OCI-LY1 (cell line): Measurements from ENCODE around the gene RIOK3.
"Not testable (repeated sequence)": the region's sequence is repeated elsewhere in the genome, so short reads cannot be mapped to it uniquely, and the experiment has no call there.

Source experiments
- H2AFZ ChIP-seq: fragments of 200-600 bp; sonication (generic), shearing (Covaris generic); 2 replicates; pipeline ENCODE4 v1.6.0; 2014; ENCODE audit warnings: antibody characterized with exemption, mild to moderate bottlenecking, low read length
- H3F3A ChIP-seq: fragments of 200-600 bp; sonication (generic), shearing (Covaris generic); 2 replicates; pipeline ENCODE4 v1.6.0; 2014; ENCODE audit warnings: mild to moderate bottlenecking, antibody characterized with exemption, low read length, moderate library complexity; ENCODE audit not compliant: insufficient read depth
- H3K27ac ChIP-seq: fragments of 200-600 bp; sonication (generic); 2 replicates; pipeline ENCODE4 v1.5.1; 2014; ENCODE audit warnings: low read length, mixed run types, mild to moderate bottlenecking, low read depth; ENCODE audit not compliant: poor library complexity, severe bottlenecking
- H3K27me3 ChIP-seq: fragments of 200-600 bp; sonication (generic); 2 replicates; pipeline ENCODE4 v1.6.0; 2014; ENCODE audit warnings: antibody characterized with exemption, mild to moderate bottlenecking, low read length, moderate library complexity; ENCODE audit not compliant: insufficient read depth
- H3K36me3 ChIP-seq: fragments of 200-600 bp; sonication (generic); 2 replicates; pipeline ENCODE4 v1.6.1; 2014; ENCODE audit warnings: mild to moderate bottlenecking, antibody characterized with exemption, low read length, moderate library complexity, mixed read lengths; ENCODE audit not compliant: insufficient read depth
- H3K4me1 ChIP-seq: fragments of 200-600 bp; sonication (generic); 2 replicates; pipeline ENCODE4 v1.5.1; 2014; ENCODE audit warnings: mild to moderate bottlenecking, low read length, moderate library complexity; ENCODE audit not compliant: insufficient read depth, severe bottlenecking
- H3K4me2 ChIP-seq: fragments of 200-600 bp; sonication (generic), shearing (Covaris generic); 2 replicates; pipeline ENCODE4 v1.6.1; 2014; ENCODE audit warnings: low read length
- H3K4me3 ChIP-seq: fragments of 200-600 bp; sonication (generic); 2 replicates; pipeline ENCODE4 v1.5.1; 2014; ENCODE audit warnings: low read length, low read depth, mild to moderate bottlenecking, mixed read lengths; ENCODE audit not compliant: poor library complexity, severe bottlenecking
- H3K79me2 ChIP-seq: fragments of 200-600 bp; shearing (Covaris generic); 2 replicates; pipeline ENCODE4 v1.6.1; 2016; ENCODE audit warnings: mixed run types, low read length, mixed read lengths; ENCODE audit not compliant: insufficient read depth
- H3K9ac ChIP-seq: fragments of 200-600 bp; sonication (generic), shearing (Covaris generic); 2 replicates; pipeline ENCODE4 v1.6.1; 2014; ENCODE audit warnings: mild to moderate bottlenecking, low read length, mixed read lengths
- H3K9me2 ChIP-seq: fragments of 200-600 bp; sonication (generic), shearing (Covaris generic); 2 replicates; pipeline ENCODE4 v1.6.1; 2014; ENCODE audit warnings: low read depth, mild to moderate bottlenecking, low read length, mixed read lengths
- H3K9me3 ChIP-seq: fragments of 200-600 bp; shearing (Covaris generic); 2 replicates; pipeline ENCODE4 v1.6.1; 2014; ENCODE audit warnings: low read length, mixed read lengths
- H4K20me1 ChIP-seq: fragments of 200-600 bp; sonication (generic), shearing (Covaris generic); 2 replicates; pipeline ENCODE4 v1.6.0; 2016; ENCODE audit warnings: mild to moderate bottlenecking, low read length; ENCODE audit not compliant: insufficient read depth
- CTCF ChIP-seq: fragments of 200-600 bp; sonication (generic), shearing (Covaris generic); IDR thresholded peaks from 2 replicates; pipeline ENCODE4 v1.5.1; 2017; ENCODE audit warnings: mild to moderate bottlenecking, antibody characterized with exemption, low read length, moderate library complexity, mixed read lengths
- EZH2 ChIP-seq: fragments of 200-600 bp; sonication (generic), shearing (Covaris generic); IDR thresholded peaks from 2 replicates; pipeline ENCODE4 v1.8.0; 2017; ENCODE audit warnings: borderline replicate concordance, mixed run types, mild to moderate bottlenecking, antibody characterized with exemption, low read length, moderate library complexity, mixed read lengths

RIOK3 gene

GRCh38 chr18:23485386-23485785 lies 32.3 kb downstream of the RIOK3 start:
- peaks cover 4% of the 10 kb centered on the region for H3K9me3 ChIP-seq
- H3K79me2 ChIP-seq = no peaks in the 10 kb centered on the region
- H3K36me3 ChIP-seq = peaks cover 29% of the 10 kb centered on the region
- H3K4me3 ChIP-seq = no peak overlapping the region
- TF ChIP-seq CTCF (no peak), EZH2 (no peak)
- H3K4me2 ChIP-seq = no peak overlapping the region
- no peak overlapping the region for H2AFZ ChIP-seq
- no peaks in the 10 kb centered on the region for H3K27me3 ChIP-seq
- H3K9me2 ChIP-seq = no peaks in the 10 kb centered on the region
- H3K4me1 ChIP-seq = peaks cover 15% of the 10 kb centered on the region
- no peak overlapping the region for H3K9ac ChIP-seq
- H3F3A ChIP-seq = peaks cover 3% of the 10 kb centered on the region
- H3K27ac ChIP-seq = no peak overlapping the region
- no peaks in the 10 kb centered on the region for H4K20me1 ChIP-seq

GRCh38 chr18:23487738-23488570 lies 34.9 kb downstream of the RIOK3 start:
- peak overlapping the region; percentile 100 for H2AFZ ChIP-seq
- no peak for TF ChIP-seq CTCF
- TF ChIP-seq EZH2 = no peak
- peaks cover 15% of the 10 kb centered on the region for H3K4me1 ChIP-seq
- H3K27me3 ChIP-seq = no peaks in the 10 kb centered on the region
- H3K4me3 ChIP-seq = peak overlapping the region; percentile 13
- H3K9ac ChIP-seq = peak overlapping the region; percentile 49
- H3K79me2 ChIP-seq = no peaks in the 10 kb centered on the region
- H3K4me2 ChIP-seq = peak overlapping the region; percentile 52
- H4K20me1 ChIP-seq = no peaks in the 10 kb centered on the region
- H3F3A ChIP-seq = peaks cover 3% of the 10 kb centered on the region
- H3K27ac ChIP-seq = peak overlapping the region; percentile 90
- peaks cover 4% of the 10 kb centered on the region; the same call in 1 of the 2 replicates for H3K36me3 ChIP-seq
- peaks cover 8% of the 10 kb centered on the region for H3K9me3 ChIP-seq
- H3K9me2 ChIP-seq = no peaks in the 10 kb centered on the region

- H3K4me1 ChIP-seq = peaks cover 15% of the 10 kb centered on the region
- not testable (repeated sequence) for H4K20me1 ChIP-seq
Measured at GRCh38 chr18:23489586-23489985, 36.5 kb downstream of the RIOK3 start.

GRCh38 chr18:23493654-23494053 lies 40.6 kb downstream of the RIOK3 start:
- no peak overlapping the region for H3K9ac ChIP-seq
- no peaks in the 10 kb centered on the region for H3K79me2 ChIP-seq
- H3K9me3 ChIP-seq = peaks cover 8% of the 10 kb centered on the region
- no peak overlapping the region for H3K4me2 ChIP-seq
- TF ChIP-seq EZH2 (no peak), CTCF (no peak)
- no peak overlapping the region for H3K27ac ChIP-seq
- no peaks in the 10 kb centered on the region for H3K36me3 ChIP-seq
- H3K4me1 ChIP-seq = peaks cover 40% of the 10 kb centered on the region
- no peak overlapping the region for H3K4me3 ChIP-seq
- no peak overlapping the region for H2AFZ ChIP-seq
- H3F3A ChIP-seq = no peaks in the 10 kb centered on the region
- no peaks in the 10 kb centered on the region for H4K20me1 ChIP-seq
- H3K27me3 ChIP-seq = no peaks in the 10 kb centered on the region
- H3K9me2 ChIP-seq = no peaks in the 10 kb centered on the region

More at GRCh38 chr18:23489586-23489985, 36.5 kb downstream of the RIOK3 start:
- not testable (repeated sequence) for H3K4me2 ChIP-seq, H3K9me3 ChIP-seq, H3K79me2 ChIP-seq, H3K9ac ChIP-seq, H3K9me2 ChIP-seq, H3K27ac ChIP-seq, H2AFZ ChIP-seq, H3K36me3 ChIP-seq, H3K27me3 ChIP-seq, H3K4me3 ChIP-seq, H3F3A ChIP-seq
